Measurements from ENCODE around the gene SGF29.
"Not testable (repeated sequence)": the region's sequence is repeated elsewhere in the genome, so short reads cannot be mapped to it uniquely, and the experiment has no call there.

The SGF29 gene

GRCh38 chr16:28630905-28631304 lies 77.2 kb downstream of the SGF29 start:
- H3K36me3 ChIP-seq (ENCODE audit: control insufficient read depth, insufficient read depth, low read length); H3K4me1 ChIP-seq (ENCODE audit: control insufficient read depth, insufficient read depth, low read length); H3K9me3 ChIP-seq (ENCODE audit: control insufficient read depth, insufficient read depth, low read length); H3K27me3 ChIP-seq (ENCODE audit: control insufficient read depth, insufficient read depth, low read length); H3K9ac ChIP-seq (ENCODE audit: low read depth, low read length); H3K4me3 ChIP-seq (ENCODE audit: low read depth, low read length): not testable (repeated sequence)

DNA sequence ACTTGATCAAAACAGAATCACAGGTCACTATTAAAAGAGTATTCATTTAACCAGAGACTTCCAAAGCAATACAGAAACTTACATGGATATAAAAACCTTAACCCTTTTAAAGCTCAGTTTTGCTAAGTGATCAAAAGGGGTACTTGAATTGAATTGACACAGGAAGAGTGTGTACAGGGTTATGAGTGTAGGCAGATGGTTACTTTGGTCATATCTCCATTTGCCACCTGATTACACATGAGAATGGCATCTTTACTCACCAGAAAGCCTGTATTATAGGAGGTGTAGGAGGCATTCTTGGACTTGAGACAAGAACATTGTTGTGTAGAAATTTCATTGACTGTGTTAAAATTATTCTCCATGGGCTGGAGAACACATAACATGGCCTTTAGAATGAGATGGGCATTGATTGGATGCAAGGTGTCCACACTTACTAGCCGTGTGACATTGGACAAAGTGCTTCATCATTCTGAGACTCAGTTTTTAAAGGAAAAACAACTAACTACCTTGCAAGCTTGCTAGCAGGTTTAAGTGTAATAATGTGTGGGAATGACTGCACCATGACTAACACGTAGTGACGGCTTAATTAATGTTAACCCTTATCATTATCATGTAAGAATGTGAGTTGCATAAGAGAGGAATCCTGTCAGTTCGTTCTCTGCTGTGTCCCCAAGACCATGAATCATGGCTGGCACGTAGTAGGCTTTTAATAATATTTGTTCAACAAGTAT lies 82.5 kb downstream of the SGF29 start:
- not testable (repeated sequence) for H3K9me3 ChIP-seq (ENCODE audit: control insufficient read depth, insufficient read depth, low read length); H3K27me3 ChIP-seq (ENCODE audit: control insufficient read depth, insufficient read depth, low read length); H3K9ac ChIP-seq (ENCODE audit: low read depth, low read length)

DNA sequence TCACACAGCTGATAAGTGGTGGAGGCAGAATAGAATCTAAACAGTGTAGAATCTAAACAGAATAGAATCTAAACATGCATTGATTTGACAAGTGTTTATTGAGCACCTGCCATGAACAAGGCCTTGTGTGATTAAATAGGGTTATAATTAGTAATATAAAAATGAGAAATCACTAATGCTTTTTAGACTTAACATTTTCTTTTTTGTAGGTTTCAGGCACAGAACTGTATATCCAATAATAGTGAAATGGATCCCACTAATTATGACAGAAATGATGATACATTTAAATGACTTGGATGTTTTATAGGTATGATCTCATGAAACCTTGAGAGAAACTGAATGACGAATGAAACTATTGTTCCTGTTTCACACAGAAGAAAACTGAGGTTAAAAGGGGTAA lies 84.0 kb downstream of the SGF29 start, which contains the start of gene NPIPB8:
Gene NPIPB8 (plus strand): TSS at position 301 of the 400 bp plus-strand sequence. CDS start 296 bp downstream, outside the sequence.
- not testable (repeated sequence) for H3K9ac ChIP-seq (ENCODE audit: low read depth, low read length); H3K27me3 ChIP-seq (ENCODE audit: control insufficient read depth, insufficient read depth, low read length); H3K4me1 ChIP-seq (ENCODE audit: control insufficient read depth, insufficient read depth, low read length); H3K9me3 ChIP-seq (ENCODE audit: control insufficient read depth, insufficient read depth, low read length); H3K4me3 ChIP-seq (ENCODE audit: low read depth, low read length); H3K36me3 ChIP-seq (ENCODE audit: control insufficient read depth, insufficient read depth, low read length)

More for the DNA sequence above, 82.5 kb downstream of the SGF29 start:
- H3K4me3 ChIP-seq (ENCODE audit: low read depth, low read length); H3K36me3 ChIP-seq (ENCODE audit: control insufficient read depth, insufficient read depth, low read length); H3K4me1 ChIP-seq (ENCODE audit: control insufficient read depth, insufficient read depth, low read length): not testable (repeated sequence)

- not testable (repeated sequence) for H3K4me3 ChIP-seq (ENCODE audit: low read depth, low read length); H3K27me3 ChIP-seq (ENCODE audit: control insufficient read depth, insufficient read depth, low read length); H3K4me1 ChIP-seq (ENCODE audit: control insufficient read depth, insufficient read depth, low read length); H3K36me3 ChIP-seq (ENCODE audit: control insufficient read depth, insufficient read depth, low read length); H3K9me3 ChIP-seq (ENCODE audit: control insufficient read depth, insufficient read depth, low read length); H3K9ac ChIP-seq (ENCODE audit: low read depth, low read length)
Observed at GRCh38 chr16:28638359-28638758, 84.6 kb downstream of the SGF29 start.

GRCh38 chr16:28639959-28640358 lies 86.2 kb downstream of the SGF29 start:
- H3K4me3 ChIP-seq (ENCODE audit: low read depth, low read length); H3K9ac ChIP-seq (ENCODE audit: low read depth, low read length); H3K9me3 ChIP-seq (ENCODE audit: control insufficient read depth, insufficient read depth, low read length); H3K4me1 ChIP-seq (ENCODE audit: control insufficient read depth, insufficient read depth, low read length); H3K36me3 ChIP-seq (ENCODE audit: control insufficient read depth, insufficient read depth, low read length); H3K27me3 ChIP-seq (ENCODE audit: control insufficient read depth, insufficient read depth, low read length): not testable (repeated sequence)

Data from iPS-15b (cell line).